Astrocyte of the cerebellum (primary cell): ENCODE data around the gene NRXN2.

Experiments
- DNase-seq: peaks from one replicate; pipeline ENCODE4 v3.0.0-alpha.2; 2011; ENCODE audit warnings: low read depth
- H3K4me3 ChIP-seq: 2 replicates; pipeline ENCODE4 v1.5.1; 2011; ENCODE audit warnings: mild to moderate bottlenecking, low read depth, low read length, moderate library complexity
- in situ Hi-C: cut with HindIII; loops from 2 replicates; pipeline ENCODE4 v1.10.0; 2017; ENCODE audit warnings: low sequenced_read_pairs
- TF ChIP-seq, protein P1 (sequence below): IDR thresholded peaks from 2 replicates; pipeline ENCODE4 v1.5.1; 2012; ENCODE audit warnings: low read length, low read depth, moderate library complexity, mild to moderate bottlenecking; ENCODE audit errors: missing control alignments

The NRXN2 gene

GRCh38 chr11:64688534-64688982 lies 34.4 kb downstream of the NRXN2 start:
- DNase-seq: peak; percentile 74
- TF ChIP-seq, protein P1, sequence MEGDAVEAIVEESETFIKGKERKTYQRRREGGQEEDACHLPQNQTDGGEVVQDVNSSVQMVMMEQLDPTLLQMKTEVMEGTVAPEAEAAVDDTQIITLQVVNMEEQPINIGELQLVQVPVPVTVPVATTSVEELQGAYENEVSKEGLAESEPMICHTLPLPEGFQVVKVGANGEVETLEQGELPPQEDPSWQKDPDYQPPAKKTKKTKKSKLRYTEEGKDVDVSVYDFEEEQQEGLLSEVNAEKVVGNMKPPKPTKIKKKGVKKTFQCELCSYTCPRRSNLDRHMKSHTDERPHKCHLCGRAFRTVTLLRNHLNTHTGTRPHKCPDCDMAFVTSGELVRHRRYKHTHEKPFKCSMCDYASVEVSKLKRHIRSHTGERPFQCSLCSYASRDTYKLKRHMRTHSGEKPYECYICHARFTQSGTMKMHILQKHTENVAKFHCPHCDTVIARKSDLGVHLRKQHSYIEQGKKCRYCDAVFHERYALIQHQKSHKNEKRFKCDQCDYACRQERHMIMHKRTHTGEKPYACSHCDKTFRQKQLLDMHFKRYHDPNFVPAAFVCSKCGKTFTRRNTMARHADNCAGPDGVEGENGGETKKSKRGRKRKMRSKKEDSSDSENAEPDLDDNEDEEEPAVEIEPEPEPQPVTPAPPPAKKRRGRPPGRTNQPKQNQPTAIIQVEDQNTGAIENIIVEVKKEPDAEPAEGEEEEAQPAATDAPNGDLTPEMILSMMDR: peak; percentile 93
- in situ Hi-C loops: no loop called here
- H3K4me3 ChIP-seq: peak overlapping the region; percentile 35

DNA sequence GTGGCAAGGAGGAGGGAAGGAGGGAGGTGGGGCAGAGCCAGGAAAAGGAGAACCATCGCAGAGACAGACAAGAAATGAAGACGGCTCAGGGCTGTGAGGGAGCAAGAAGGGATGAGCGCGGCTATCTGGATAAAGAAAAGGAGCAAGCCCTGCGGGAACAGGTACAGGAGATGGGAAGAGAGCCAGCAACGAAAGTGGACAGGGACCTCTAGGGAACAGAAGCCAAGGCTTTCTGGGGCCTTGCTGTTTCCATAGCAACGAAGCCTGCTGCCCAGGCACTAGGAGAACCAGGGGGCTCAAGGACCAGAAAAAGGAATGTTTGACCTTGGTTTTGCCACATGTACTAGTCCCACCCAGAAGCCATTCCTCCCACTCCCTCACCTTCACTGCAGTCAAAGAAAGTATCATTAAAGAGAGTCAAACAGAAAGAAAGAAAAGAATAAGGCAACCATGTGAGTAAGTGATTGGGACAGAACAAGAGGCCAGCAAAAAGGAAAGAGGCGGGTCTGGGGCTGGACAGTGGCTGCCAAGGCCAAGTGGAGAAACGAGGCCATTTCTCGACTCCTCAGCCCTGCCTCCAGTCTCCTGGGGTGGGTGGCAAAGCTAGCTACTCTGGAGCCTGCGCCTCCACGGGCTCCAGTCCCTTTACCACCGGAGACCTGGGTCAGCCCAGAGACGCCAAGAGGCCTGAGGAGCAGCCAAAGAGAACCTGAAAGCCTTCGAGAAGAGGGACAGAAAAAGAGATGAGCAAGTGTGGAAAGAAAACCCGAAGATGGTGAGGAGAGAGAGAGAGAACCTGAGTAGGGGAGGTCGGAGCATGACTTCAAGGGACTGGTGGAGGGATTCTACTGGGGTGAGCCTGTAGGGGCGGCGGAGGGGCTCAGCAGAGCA lies 35.1 kb downstream of the NRXN2 start:
- TF ChIP-seq, protein P1: no peak
- no peak overlapping the region for H3K4me3 ChIP-seq
- in situ Hi-C loops: no loop called here
- no peak for DNase-seq

- TF ChIP-seq, protein P1: no peak
- DNase-seq: no peak
- in situ Hi-C loops: no loop called here
- H3K4me3 ChIP-seq: no peak overlapping the region
Measured at GRCh38 chr11:64687204-64687603, 35.8 kb downstream of the NRXN2 start.

DNA sequence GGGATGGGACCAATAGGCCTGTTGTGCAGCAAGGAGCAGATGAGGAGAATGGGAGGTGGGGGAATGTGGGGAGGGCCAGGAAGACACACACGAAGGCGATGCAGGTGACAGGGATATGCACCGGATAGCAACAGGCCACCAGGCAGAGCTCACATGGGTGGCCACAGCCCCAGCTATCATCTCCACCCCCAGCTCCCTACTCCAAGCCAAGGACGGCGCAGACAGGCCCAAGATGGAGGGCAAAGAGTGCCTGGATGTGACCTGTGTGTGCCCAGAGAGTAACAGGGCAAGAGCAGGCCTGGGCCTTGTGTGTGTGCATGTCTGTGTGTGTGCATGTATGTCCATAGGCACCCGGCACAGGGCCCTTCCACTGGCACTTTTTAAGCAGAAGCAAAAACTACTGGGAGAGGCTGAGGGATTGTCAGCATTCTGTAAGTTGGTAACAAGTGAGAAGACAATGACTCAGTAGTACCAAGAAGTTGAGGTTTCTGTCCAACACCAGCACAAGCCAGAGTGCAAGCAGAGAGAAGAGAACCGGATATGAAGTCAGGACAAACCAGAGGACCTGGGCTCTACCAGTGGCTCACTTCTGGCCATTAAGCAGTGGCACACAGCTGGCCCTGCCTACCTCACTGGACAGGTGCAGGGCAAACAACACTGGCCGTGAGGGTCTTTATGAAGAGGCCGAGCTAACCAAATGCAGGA lies 36.4 kb downstream of the NRXN2 start:
- no peak overlapping the region for H3K4me3 ChIP-seq
- DNase-seq: no peak
- in situ Hi-C loops: no loop called here
- TF ChIP-seq, protein P1: no peak

DNA sequence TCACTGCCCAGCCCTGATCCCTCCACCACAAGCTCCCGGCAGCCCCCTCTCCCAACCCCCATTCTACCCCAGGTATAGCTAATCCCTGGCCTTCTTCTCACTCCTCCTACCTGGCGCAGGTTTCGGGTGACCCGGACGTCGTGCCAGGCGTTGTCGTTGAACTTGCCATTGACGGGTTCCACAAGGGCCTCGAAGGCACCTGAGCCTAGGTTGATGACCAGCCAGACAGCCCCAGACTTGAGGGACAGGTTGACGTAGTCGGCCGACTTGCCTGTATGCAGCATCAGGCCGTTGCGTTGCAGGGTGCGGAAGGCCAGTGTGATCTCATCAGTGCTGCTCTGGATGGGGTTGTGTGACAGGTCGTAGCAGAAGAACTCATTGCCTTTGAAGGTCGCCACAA lies 37.5 kb downstream of the NRXN2 start:
- H3K4me3 ChIP-seq: no peak overlapping the region
- TF ChIP-seq, protein P1: no peak
- DNase-seq: no peak
- in situ Hi-C loops: no loop called here

- no peak overlapping the region for H3K4me3 ChIP-seq
- TF ChIP-seq, protein P1: no peak
- DNase-seq: no peak
- in situ Hi-C loops: no loop called here
Measured at GRCh38 chr11:64684357-64684756, 38.6 kb downstream of the NRXN2 start.
